Erythroblast (primary cell): ENCODE results near the gene TBX4.

ENCODE experiments used
- GATA1 ChIP-seq: IDR thresholded peaks from 2 replicates; pipeline ENCODE4 v1.6.1; 2011; ENCODE audit warnings: low read depth, mild to moderate bottlenecking, control low read depth, low read length, moderate library complexity
- POLR2A ChIP-seq: IDR thresholded peaks from 2 replicates; pipeline ENCODE4 v1.6.1; 2011; ENCODE audit warnings: mild to moderate bottlenecking, low read length

GRCh38 chr17:61412143-61412859, 39.9 kb upstream of the TBX4 start:
- TF ChIP-seq POLR2A: no peak
- TF ChIP-seq GATA1: no peak
